DND-41 (cell line): ENCODE data around the gene ZNF592.

Experiments
- EZH2 ChIP-seq: IDR thresholded peaks from 3 replicates; pipeline ENCODE4 v1.6.1; 2012; ENCODE audit warnings: borderline replicate concordance, low read depth, mild to moderate bottlenecking, moderate library complexity, low read length, inconsistent platforms; ENCODE audit not compliant: severe bottlenecking
- TF ChIP-seq, protein P1 (sequence below): IDR thresholded peaks from 2 replicates; pipeline ENCODE4 v1.5.1; 2012; ENCODE audit warnings: borderline replicate concordance, low read length, moderate library complexity, mild to moderate bottlenecking; ENCODE audit not compliant: poor library complexity, severe bottlenecking; ENCODE audit errors: extremely low read depth

DNA sequence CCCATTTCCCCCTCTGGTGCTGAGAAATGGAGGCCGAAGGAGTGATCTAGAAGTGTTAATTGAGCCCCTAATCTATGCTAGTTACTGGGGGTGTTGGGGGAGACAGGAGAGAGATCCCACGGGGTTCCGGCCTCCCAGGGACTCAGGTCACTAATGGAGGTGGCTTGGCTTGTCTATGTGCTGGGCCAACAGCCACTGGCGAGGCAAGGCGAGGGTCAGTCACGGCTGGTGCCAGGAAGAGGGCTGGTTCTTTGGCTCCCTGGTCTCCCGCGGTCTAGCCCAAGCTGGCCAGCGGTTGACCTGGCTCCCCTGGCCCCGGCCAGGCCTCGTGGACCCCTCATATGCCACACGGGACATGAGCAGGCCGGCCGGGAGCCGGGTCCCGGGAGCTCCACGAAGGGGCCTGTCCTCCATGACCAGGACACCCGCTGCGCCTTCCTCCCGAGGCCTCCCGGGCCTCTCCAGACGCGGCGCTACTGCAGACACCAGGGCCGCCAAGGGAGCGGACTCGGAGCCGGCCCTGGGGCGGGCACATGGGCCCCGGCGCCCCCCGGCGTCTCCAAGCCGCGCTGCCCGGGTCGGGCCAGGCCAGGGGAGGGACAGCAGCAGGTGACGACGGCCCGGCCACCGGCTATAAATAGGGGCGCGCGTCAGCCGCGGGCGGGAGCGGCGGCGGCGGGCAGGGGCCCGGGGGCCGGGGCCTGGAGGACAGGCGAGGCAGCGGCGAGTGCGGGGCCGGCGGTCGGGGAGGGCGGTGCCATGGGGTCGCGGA lies 68.5 kb downstream of the ZNF592 start, which contains the start of gene ALPK3:
- TF ChIP-seq, protein P1, sequence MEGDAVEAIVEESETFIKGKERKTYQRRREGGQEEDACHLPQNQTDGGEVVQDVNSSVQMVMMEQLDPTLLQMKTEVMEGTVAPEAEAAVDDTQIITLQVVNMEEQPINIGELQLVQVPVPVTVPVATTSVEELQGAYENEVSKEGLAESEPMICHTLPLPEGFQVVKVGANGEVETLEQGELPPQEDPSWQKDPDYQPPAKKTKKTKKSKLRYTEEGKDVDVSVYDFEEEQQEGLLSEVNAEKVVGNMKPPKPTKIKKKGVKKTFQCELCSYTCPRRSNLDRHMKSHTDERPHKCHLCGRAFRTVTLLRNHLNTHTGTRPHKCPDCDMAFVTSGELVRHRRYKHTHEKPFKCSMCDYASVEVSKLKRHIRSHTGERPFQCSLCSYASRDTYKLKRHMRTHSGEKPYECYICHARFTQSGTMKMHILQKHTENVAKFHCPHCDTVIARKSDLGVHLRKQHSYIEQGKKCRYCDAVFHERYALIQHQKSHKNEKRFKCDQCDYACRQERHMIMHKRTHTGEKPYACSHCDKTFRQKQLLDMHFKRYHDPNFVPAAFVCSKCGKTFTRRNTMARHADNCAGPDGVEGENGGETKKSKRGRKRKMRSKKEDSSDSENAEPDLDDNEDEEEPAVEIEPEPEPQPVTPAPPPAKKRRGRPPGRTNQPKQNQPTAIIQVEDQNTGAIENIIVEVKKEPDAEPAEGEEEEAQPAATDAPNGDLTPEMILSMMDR: no peak
- TF ChIP-seq EZH2: no peak
